Measurements from ENCODE around the gene MYT1. TPM values are rescaled to one million over a fixed set of nuclear protein-coding genes. Genes with fewer than 3 reads are reported as not detected.
A peak's percentile ranks its signal among the peaks of the same experiment; 100 is the strongest.

MYT1 gene
- total and polyA plus RNA-seq, 2 of the 13 experiments (the other 11 are each of a cell fraction or from before 2014, with no cell fraction given) = 0.58 to 2.5 TPM

DNA sequence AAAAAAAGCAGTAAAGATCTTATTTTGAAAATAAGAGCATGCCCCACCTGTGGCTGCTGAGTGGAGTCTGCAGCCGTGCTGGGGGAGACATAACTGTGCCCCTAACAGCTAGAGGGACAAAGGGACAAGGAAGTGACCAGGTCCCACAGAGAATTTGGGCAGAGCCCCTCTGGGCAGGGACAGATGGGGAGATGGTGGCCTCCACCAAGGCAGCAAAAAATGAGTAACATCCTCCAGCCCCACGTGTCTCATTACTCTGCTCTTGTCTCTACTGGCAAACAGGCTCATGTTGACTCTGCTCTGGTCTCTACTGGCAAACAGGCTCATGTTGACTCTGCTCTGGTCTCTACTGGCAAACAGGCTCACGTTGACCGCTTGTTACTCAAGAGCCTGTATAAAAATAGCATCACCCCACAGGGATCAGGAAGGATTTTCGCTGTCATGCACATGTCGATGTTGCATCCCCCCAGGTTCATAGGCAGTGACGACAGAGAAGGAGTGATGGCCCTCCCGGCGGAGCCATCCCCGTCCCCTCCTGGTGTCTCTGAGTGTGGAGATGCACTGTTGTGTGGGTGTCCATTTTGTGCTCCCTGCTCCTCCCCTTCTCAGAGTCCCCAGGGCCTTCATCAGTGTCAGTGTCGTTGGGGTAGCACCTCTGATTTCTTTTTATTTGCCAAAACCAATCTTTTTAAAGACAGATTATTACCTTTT is 74.0 kb downstream of the MYT1 start (continued):
- TF ChIP-seq TFE3 (CRISPR knock-in tag; IDR thresholded peaks at IDR 0.05) = peak; percentile 84
- no peak for TF ChIP-seq HMG20B (CRISPR knock-in tag; conservative IDR thresholded peaks at IDR 0.05)
- peak; percentile 100 for TF ChIP-seq ZBTB37 (CRISPR knock-in tag; IDR thresholded peaks at IDR 0.05)
- 0 out of 2 replicates have a peak, but pooled peaks have one; percentile 40 for TF ChIP-seq IRF2 (CRISPR knock-in tag; IDR thresholded peaks at IDR 0.05)
- TF ChIP-seq THAP7 (CRISPR knock-in tag; IDR thresholded peaks at IDR 0.05) = peak; percentile 88
- TF ChIP-seq, protein P1, sequence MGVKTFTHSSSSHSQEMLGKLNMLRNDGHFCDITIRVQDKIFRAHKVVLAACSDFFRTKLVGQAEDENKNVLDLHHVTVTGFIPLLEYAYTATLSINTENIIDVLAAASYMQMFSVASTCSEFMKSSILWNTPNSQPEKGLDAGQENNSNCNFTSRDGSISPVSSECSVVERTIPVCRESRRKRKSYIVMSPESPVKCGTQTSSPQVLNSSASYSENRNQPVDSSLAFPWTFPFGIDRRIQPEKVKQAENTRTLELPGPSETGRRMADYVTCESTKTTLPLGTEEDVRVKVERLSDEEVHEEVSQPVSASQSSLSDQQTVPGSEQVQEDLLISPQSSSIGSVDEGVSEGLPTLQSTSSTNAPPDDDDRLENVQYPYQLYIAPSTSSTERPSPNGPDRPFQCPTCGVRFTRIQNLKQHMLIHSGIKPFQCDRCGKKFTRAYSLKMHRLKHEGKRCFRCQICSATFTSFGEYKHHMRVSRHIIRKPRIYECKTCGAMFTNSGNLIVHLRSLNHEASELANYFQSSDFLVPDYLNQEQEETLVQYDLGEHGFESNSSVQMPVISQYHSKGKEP (CRISPR knock-in tag; IDR thresholded peaks at IDR 0.05) = no peak
- TF ChIP-seq SCMH1 (CRISPR knock-in tag; IDR thresholded peaks at IDR 0.05; ENCODE audit: borderline replicate concordance) = no peak
- TF ChIP-seq RXRB (CRISPR knock-in tag; IDR thresholded peaks at IDR 0.05; ENCODE audit: borderline replicate concordance) = peak; percentile 86
- no peak; the same call in 1 of the 2 replicates for TF ChIP-seq SP5 (CRISPR knock-in tag; IDR thresholded peaks at IDR 0.05; ENCODE audit: borderline replicate concordance, low read depth)
- TF ChIP-seq KLF12 (CRISPR knock-in tag; IDR thresholded peaks at IDR 0.05; ENCODE audit: borderline replicate concordance) = peak; percentile 19; the same call in 1 of the 2 replicates
- peak; percentile 77 for TF ChIP-seq DMAP1 (CRISPR knock-in tag; IDR thresholded peaks at IDR 0.05)
- TF ChIP-seq ZNF780A (CRISPR knock-in tag; IDR thresholded peaks at IDR 0.05) = no peak
- 0 out of 2 replicates have a peak, but pooled peaks have one; percentile 31 for TF ChIP-seq ZNF576 (CRISPR knock-in tag; IDR thresholded peaks at IDR 0.05)
- no peak for TF ChIP-seq ZNF12 (CRISPR knock-in tag; IDR thresholded peaks at IDR 0.05)
- no peak for TF ChIP-seq SMYD3 (CRISPR knock-in tag; IDR thresholded peaks at IDR 0.05)
- TF ChIP-seq ZNF263 (CRISPR knock-in tag; IDR thresholded peaks at IDR 0.05) = peak; percentile 21; the same call in 1 of the 2 replicates
- no peak for TF ChIP-seq FIP1L1 (IDR thresholded peaks at IDR 0.05; ENCODE audit: borderline replicate concordance, insufficient read depth, low read depth, low read length)
- TF ChIP-seq ZFP37 (CRISPR knock-in tag; IDR thresholded peaks at IDR 0.05; ENCODE audit: borderline replicate concordance) = peak; percentile 64; the same call in 1 of the 2 replicates
- TF ChIP-seq PHF20 (CRISPR knock-in tag; IDR thresholded peaks at IDR 0.05) = peak; percentile 66; the same call in 1 of the 2 replicates
- TF ChIP-seq, protein P2, sequence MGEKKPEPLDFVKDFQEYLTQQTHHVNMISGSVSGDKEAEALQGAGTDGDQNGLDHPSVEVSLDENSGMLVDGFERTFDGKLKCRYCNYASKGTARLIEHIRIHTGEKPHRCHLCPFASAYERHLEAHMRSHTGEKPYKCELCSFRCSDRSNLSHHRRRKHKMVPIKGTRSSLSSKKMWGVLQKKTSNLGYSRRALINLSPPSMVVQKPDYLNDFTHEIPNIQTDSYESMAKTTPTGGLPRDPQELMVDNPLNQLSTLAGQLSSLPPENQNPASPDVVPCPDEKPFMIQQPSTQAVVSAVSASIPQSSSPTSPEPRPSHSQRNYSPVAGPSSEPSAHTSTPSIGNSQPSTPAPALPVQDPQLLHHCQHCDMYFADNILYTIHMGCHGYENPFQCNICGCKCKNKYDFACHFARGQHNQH (CRISPR knock-in tag; IDR thresholded peaks at IDR 0.05) = peak; percentile 77
- peak; percentile 48; the same call in 1 of the 2 replicates for TF ChIP-seq CREM (IDR thresholded peaks at IDR 0.05)
- no peak for TF ChIP-seq CREM (CRISPR knock-in tag; IDR thresholded peaks at IDR 0.05)
- no peak for TF ChIP-seq ZFP82 (CRISPR knock-in tag; IDR thresholded peaks at IDR 0.05; ENCODE audit: borderline replicate concordance)
- TF ChIP-seq, protein P3, sequence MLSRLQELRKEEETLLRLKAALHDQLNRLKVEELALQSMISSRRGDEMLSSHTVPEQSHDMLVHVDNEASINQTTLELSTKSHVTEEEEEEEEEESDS (CRISPR knock-in tag; IDR thresholded peaks at IDR 0.05; ENCODE audit: borderline replicate concordance) = no peak

All from HepG2 (cell line).